Measurements from ENCODE around the gene CPNE9.

Gene CPNE9

GRCh38 chr3:9698293-9698692 lies 5.3 kb upstream of the CPNE9 start:
- no peak overlapping the region for H3K4me3 ChIP-seq (ENCODE audit: insufficient read depth, low read length, poor library complexity, severe bottlenecking)
- no peaks in the 10 kb centered on the region for H3K27me3 ChIP-seq (ENCODE audit: low read length)
- H3F3A ChIP-seq (ENCODE audit: insufficient read depth) = no peaks in the 10 kb centered on the region
- no peaks in the 10 kb centered on the region for H4K20me1 ChIP-seq (ENCODE audit: low read depth, low read length)
- no peak overlapping the region for H3K9ac ChIP-seq (ENCODE audit: low read length)
- no peak overlapping the region for H3K27ac ChIP-seq (ENCODE audit: low read depth, low read length)
- H3K9me2 ChIP-seq (replicated peaks; ENCODE audit: insufficient read depth, low read length) = no peaks in the 10 kb centered on the region
- H3K9me3 ChIP-seq (ENCODE audit: insufficient read depth, low read length) = no peaks in the 10 kb centered on the region
- no peaks in the 10 kb centered on the region for H3K36me3 ChIP-seq (ENCODE audit: low read length)
- H3K4me2 ChIP-seq (ENCODE audit: low read depth, low read length, poor library complexity, severe bottlenecking) = no peak overlapping the region
- H2AFZ ChIP-seq (ENCODE audit: low read depth, low read length, severe bottlenecking) = no peak overlapping the region
- no peaks in the 10 kb centered on the region for H3K79me2 ChIP-seq (ENCODE audit: insufficient read depth, low read length)
- no peak for TF ChIP-seq EZH2phosphoT487 (conservative IDR thresholded peaks at IDR 0.05; ENCODE audit: low read length)
- no peak for TF ChIP-seq CTCF (IDR thresholded peaks at IDR 0.05; ENCODE audit: insufficient read depth, low read length, poor library complexity, severe bottlenecking)

DNA sequence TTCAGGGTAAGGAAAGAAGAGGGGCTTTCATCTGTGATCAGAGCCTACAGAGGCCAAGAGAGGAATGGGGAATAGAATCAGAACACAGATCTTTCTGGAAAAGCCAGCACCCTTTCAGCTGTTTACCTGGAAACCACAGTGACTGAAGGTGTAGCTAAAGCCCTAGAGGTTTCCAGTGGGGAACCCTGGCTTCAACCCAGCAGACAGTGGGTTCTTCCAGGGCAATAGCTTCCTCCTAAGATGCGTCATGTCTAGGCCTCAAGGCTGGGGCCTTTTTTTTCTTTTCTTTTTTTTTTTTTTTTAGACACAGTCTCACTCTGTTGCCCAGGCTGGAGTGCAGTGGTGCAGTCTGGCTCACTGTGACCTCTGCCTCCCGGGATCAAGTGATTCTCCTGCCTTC lies 3.1 kb upstream of the CPNE9 start:
- no peak overlapping the region for H3K27ac ChIP-seq (ENCODE audit: low read depth, low read length)
- no peak for TF ChIP-seq CTCF (IDR thresholded peaks at IDR 0.05; ENCODE audit: insufficient read depth, low read length, poor library complexity, severe bottlenecking)
- no peak for TF ChIP-seq EZH2phosphoT487 (conservative IDR thresholded peaks at IDR 0.05; ENCODE audit: low read length)
- H4K20me1 ChIP-seq (ENCODE audit: low read depth, low read length) = no peaks in the 10 kb centered on the region
- H3K4me3 ChIP-seq (ENCODE audit: insufficient read depth, low read length, poor library complexity, severe bottlenecking) = no peak overlapping the region
- H3K36me3 ChIP-seq (ENCODE audit: low read length) = no peaks in the 10 kb centered on the region
- H3K27me3 ChIP-seq (ENCODE audit: low read length) = no peaks in the 10 kb centered on the region
- H3K9ac ChIP-seq (ENCODE audit: low read length) = no peak overlapping the region
- no peaks in the 10 kb centered on the region for H3K9me3 ChIP-seq (ENCODE audit: insufficient read depth, low read length)
- no peaks in the 10 kb centered on the region for H3K9me2 ChIP-seq (replicated peaks; ENCODE audit: insufficient read depth, low read length)
- H3K79me2 ChIP-seq (ENCODE audit: insufficient read depth, low read length) = no peaks in the 10 kb centered on the region
- no peak overlapping the region for H2AFZ ChIP-seq (ENCODE audit: low read depth, low read length, severe bottlenecking)
- H3F3A ChIP-seq (ENCODE audit: insufficient read depth) = no peaks in the 10 kb centered on the region
- H3K4me2 ChIP-seq (ENCODE audit: low read depth, low read length, poor library complexity, severe bottlenecking) = no peak overlapping the region

DNA sequence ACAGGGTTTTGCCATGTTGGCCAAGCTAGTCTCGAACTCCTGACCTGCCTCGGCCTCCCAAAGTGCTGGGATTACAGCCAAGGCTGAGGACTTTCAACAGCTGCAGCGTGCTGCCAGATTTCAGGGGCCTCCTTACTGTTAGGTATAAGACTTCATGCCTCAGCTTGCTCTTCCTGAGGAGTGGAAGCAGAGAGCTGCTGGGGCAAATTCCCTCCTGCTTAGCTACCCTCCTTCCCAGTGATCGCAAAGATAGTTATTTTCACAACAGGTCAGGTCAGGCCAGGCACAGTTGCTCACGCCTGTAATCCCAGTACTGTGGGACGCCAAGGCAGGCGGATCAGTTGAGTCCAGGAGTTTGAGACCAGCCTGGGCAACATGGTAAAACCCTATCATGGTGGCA lies 2.6 kb upstream of the CPNE9 start:
- no peak overlapping the region for H3K9ac ChIP-seq (ENCODE audit: low read length)
- H3K79me2 ChIP-seq (ENCODE audit: insufficient read depth, low read length) = no peaks in the 10 kb centered on the region
- no peak overlapping the region for H3K4me3 ChIP-seq (ENCODE audit: insufficient read depth, low read length, poor library complexity, severe bottlenecking)
- H3K27me3 ChIP-seq (ENCODE audit: low read length) = no peaks in the 10 kb centered on the region
- no peaks in the 10 kb centered on the region for H3K9me3 ChIP-seq (ENCODE audit: insufficient read depth, low read length)
- no peaks in the 10 kb centered on the region for H3K9me2 ChIP-seq (replicated peaks; ENCODE audit: insufficient read depth, low read length)
- no peaks in the 10 kb centered on the region for H3K36me3 ChIP-seq (ENCODE audit: low read length)
- no peaks in the 10 kb centered on the region for H3F3A ChIP-seq (ENCODE audit: insufficient read depth)
- H4K20me1 ChIP-seq (ENCODE audit: low read depth, low read length) = no peaks in the 10 kb centered on the region
- H3K4me2 ChIP-seq (ENCODE audit: low read depth, low read length, poor library complexity, severe bottlenecking) = no peak overlapping the region
- no peak overlapping the region for H2AFZ ChIP-seq (ENCODE audit: low read depth, low read length, severe bottlenecking)
- TF ChIP-seq EZH2phosphoT487 (conservative IDR thresholded peaks at IDR 0.05; ENCODE audit: low read length) = no peak
- no peak for TF ChIP-seq CTCF (IDR thresholded peaks at IDR 0.05; ENCODE audit: insufficient read depth, low read length, poor library complexity, severe bottlenecking)
- H3K27ac ChIP-seq (ENCODE audit: low read depth, low read length) = no peak overlapping the region

DNA sequence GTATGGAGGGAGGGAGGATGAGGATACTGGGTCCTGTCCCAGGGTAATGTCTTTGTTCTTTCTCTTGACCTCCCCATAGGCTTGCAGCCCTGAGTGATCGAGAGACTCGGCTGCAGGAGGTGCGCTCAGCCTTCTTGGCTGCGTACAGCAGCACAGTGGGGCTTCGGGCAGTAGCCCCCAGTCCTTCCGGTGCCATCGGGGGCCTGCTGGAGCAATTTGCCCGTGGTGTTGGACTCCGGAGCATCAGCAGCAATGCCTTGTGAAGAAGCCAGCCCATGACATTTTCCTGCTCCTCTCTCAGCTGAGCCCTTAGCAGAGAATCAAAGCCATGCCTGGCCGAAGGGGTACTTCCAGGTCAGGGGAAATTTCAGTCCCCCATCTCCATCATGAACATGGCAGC lies 1.9 kb upstream of the CPNE9 start:
- no peaks in the 10 kb centered on the region for H3F3A ChIP-seq (ENCODE audit: insufficient read depth)
- H4K20me1 ChIP-seq (ENCODE audit: low read depth, low read length) = no peaks in the 10 kb centered on the region
- no peak overlapping the region for H3K4me3 ChIP-seq (ENCODE audit: insufficient read depth, low read length, poor library complexity, severe bottlenecking)
- TF ChIP-seq EZH2phosphoT487 (conservative IDR thresholded peaks at IDR 0.05; ENCODE audit: low read length) = no peak
- no peak for TF ChIP-seq CTCF (IDR thresholded peaks at IDR 0.05; ENCODE audit: insufficient read depth, low read length, poor library complexity, severe bottlenecking)
- H3K36me3 ChIP-seq (ENCODE audit: low read length) = no peaks in the 10 kb centered on the region
- no peaks in the 10 kb centered on the region for H3K27me3 ChIP-seq (ENCODE audit: low read length)
- no peak overlapping the region for H3K4me2 ChIP-seq (ENCODE audit: low read depth, low read length, poor library complexity, severe bottlenecking)
- H3K9me2 ChIP-seq (replicated peaks; ENCODE audit: insufficient read depth, low read length) = no peaks in the 10 kb centered on the region
- no peak overlapping the region for H3K27ac ChIP-seq (ENCODE audit: low read depth, low read length)
- no peak overlapping the region for H3K9ac ChIP-seq (ENCODE audit: low read length)
- H3K79me2 ChIP-seq (ENCODE audit: insufficient read depth, low read length) = no peaks in the 10 kb centered on the region
- no peaks in the 10 kb centered on the region for H3K9me3 ChIP-seq (ENCODE audit: insufficient read depth, low read length)
- no peak overlapping the region for H2AFZ ChIP-seq (ENCODE audit: low read depth, low read length, severe bottlenecking)

All from SU-DHL-6 (cell line).